K562 (cell line): ENCODE data around the gene DUSP19. TPM values are rescaled to one million over a fixed set of nuclear protein-coding genes. Genes with fewer than 3 reads are reported as not detected.

Experiments
- ARID1B ChIP-seq: fragments of 450-650 bp; IDR thresholded peaks from 2 replicates; pipeline ENCODE4 v1.6.1; 2016; ENCODE audit warnings: antibody characterized with exemption, mild to moderate bottlenecking, inconsistent platforms
- ATF7 ChIP-seq: fragments of 450-650 bp; IDR thresholded peaks from 2 replicates; pipeline ENCODE4 v1.7.1; 2014; ENCODE audit warnings: mild to moderate bottlenecking, moderate library complexity
- BHLHE40 ChIP-seq: IDR thresholded peaks from 2 replicates; pipeline ENCODE4 v1.6.1; 2011; ENCODE audit warnings: low read length, improper control_type of control experiment
- CGGBP1 ChIP-seq: fragments of 250-450 bp; sonication (Bioruptor Pico); IDR thresholded peaks from 2 replicates; pipeline ENCODE4 v1.9.0; 2021; ENCODE audit warnings: mild to moderate bottlenecking
- DACH1 ChIP-seq: fragments of 450-650 bp; IDR thresholded peaks from 2 replicates; pipeline ENCODE4 v1.6.1; 2018; ENCODE audit not compliant: partially characterized antibody
- HMG20B ChIP-seq: fragments of 250-450 bp; sonication (Bioruptor Pico); IDR thresholded peaks from 2 replicates; pipeline ENCODE4 v1.5.0; 2021; ENCODE audit warnings: mild to moderate bottlenecking
- JUND ChIP-seq, 2 experiments: IDR thresholded peaks; 2 replicates in 1 of 2; 3 replicates in 1 of 2; pipeline ENCODE4 v1.6.1; 2011; ENCODE audit warnings: borderline replicate concordance in 2 of 2, low read depth in 2 of 2, low read length in 2 of 2, improper control_type of control experiment in 1 of 2, missing biosample characterization in 1 of 2, missing genetic modification characterization in 1 of 2, missing genetic modification reagents in 1 of 2
- NBN ChIP-seq: fragments of 450-650 bp; IDR thresholded peaks from 2 replicates; pipeline ENCODE4 v1.6.1; 2016; ENCODE audit warnings: low read depth, mild to moderate bottlenecking
- NFRKB ChIP-seq: fragments of 450-650 bp; IDR thresholded peaks from 2 replicates; pipeline ENCODE4 v1.6.1; 2016; ENCODE audit warnings: low read depth
- PHTF2 ChIP-seq: fragments of 250-450 bp; sonication (Bioruptor Pico); IDR thresholded peaks from 2 replicates; pipeline ENCODE4 v1.5.0; 2021; ENCODE audit warnings: mild to moderate bottlenecking
- PPARD ChIP-seq: fragments of 250-450 bp; sonication (Bioruptor Pico); IDR thresholded peaks from 2 replicates; pipeline ENCODE4 v1.8.0; 2022; ENCODE audit warnings: inconsistent platforms, mild to moderate bottlenecking, moderate library complexity
- PURB ChIP-seq: sonication (generic); formaldehyde crosslinking; IDR thresholded peaks from 2 replicates; pipeline ENCODE4 v1.9.0; 2021; ENCODE audit warnings: low read depth, mild to moderate bottlenecking, missing genetic modification reagents
- STAT5B ChIP-seq: fragments of 250-450 bp; sonication (Bioruptor Pico); IDR thresholded peaks from 2 replicates; pipeline ENCODE4 v1.8.0; 2021; ENCODE audit warnings: mild to moderate bottlenecking, inconsistent platforms
- ZNF197 ChIP-seq: fragments of 200-800 bp; sonication (Bioruptor generic); IDR thresholded peaks from 2 replicates; pipeline ENCODE4 v1.6.1; 2016; ENCODE audit warnings: low read depth, missing genetic modification characterization, missing compliant biosample characterization
- ZNF561 ChIP-seq: fragments of 450-650 bp; formaldehyde crosslinking; conservative IDR thresholded peaks from 2 replicates; pipeline ENCODE4 v1.4.0; 2020; ENCODE audit warnings: mild to moderate bottlenecking, moderate library complexity
- ZSCAN29 ChIP-seq: fragments of 450-650 bp; IDR thresholded peaks from 2 replicates; pipeline ENCODE4 v1.6.1; 2017
- polyA plus RNA-seq, 8 experiments: library from polyadenylated mRNA; depleted of rRNA in 4 of 8; stranded (reverse) in 5 of 8; unstranded in 3 of 8; fragments of >200 nt; fragmentation: Nextera tagmentation in 2 of 8; fragmentation: Illumina TruSeq in 1 of 8; extraction: Ambion mirVana in 2 of 8; extraction: Trizol in 1 of 8; gene quantifications; 2 replicates each; pipeline versions ENCODE4 v1.2.1 to v1.2.3, GENCODE V29; 2011 to 2014; ENCODE audit warnings: inconsistent platforms in 1 of 8, missing spikeins in 1 of 8
- total RNA-seq, 7 experiments: library from RNA; depleted of rRNA in 6 of 7; stranded (reverse); fragments of >200 nt in 6 of 7; fragmentation: Illumina TruSeq in 2 of 7; extraction: Trizol in 2 of 7; gene quantifications; 2 replicates each; pipeline versions ENCODE4 v1.2.1 to v1.2.3, GENCODE V29; 2011 to 2021; ENCODE audit warnings: low replicate concordance in 1 of 7
- TF ChIP-seq, protein P1 (sequence below): fragments of 450-650 bp; IDR thresholded peaks from 2 replicates; pipeline ENCODE4 v1.7.1; 2018; ENCODE audit warnings: mild to moderate bottlenecking, low read depth; ENCODE audit not compliant: partially characterized antibody
- TF ChIP-seq, protein P2 (sequence below), 2 experiments: fragments of 200-800 bp in 1 of 2; sonication (Bioruptor generic) in 1 of 2; sonication (generic) in 1 of 2; formaldehyde crosslinking in 1 of 2; IDR thresholded peaks in 1 of 2; conservative IDR thresholded peaks in 1 of 2; 2 replicates each; pipeline versions ENCODE4 v1.5.0 to v1.6.1; 2016 to 2020; ENCODE audit warnings: missing compliant biosample characterization in 1 of 2, missing genetic modification characterization in 1 of 2, missing genetic modification reagents in 1 of 2

Gene DUSP19
- total and polyA plus RNA-seq, 9 of the 15 experiments (the other 6 are each of a cell fraction or from before 2014, with no cell fraction given) = 1.6 to 6.3 (median 3.1) TPM

DNA sequence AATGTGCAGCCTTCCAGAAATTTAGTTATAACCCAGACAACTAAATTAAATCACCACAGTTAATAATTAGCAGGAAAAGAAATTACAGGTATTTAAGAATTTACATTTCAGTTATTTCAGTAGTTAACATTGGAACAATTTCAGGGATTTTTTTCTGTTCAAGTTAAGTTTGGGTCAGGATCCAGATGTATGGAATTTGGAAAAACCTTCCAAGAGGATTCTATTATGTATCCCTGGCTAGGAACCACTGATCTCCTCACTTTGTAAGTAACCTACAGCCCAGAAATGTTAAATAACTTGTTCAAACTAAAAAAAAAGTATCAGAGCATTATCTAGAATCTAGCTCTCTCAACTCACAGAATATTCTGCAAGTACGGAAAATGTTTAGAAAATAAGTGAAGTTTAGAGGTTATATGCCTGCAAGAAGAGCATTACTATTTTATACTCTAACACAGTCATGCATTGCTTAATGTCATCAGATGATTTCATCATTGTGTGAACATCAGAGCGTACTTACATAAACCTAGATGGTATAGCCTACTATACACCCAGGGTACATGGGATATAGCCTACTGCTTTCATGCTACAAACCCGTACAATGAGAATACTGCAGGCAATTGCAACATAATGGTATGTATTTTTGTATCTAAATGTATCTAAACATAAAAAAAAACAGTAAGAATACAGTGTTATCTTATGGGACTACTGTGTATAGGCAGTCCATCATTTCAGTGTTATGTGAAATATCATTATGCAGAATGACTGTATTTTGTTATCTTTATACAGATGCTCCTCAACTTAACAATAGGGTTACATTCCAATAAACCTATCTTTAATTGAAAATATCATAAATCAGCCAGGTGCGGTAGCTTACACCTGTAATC lies 46.4 kb upstream of the DUSP19 start (continued):
- TF ChIP-seq ATF7 (peak; percentile 71; the same call in 1 of the 2 replicates), DACH1 (no peak), HMG20B (CRISPR knock-in tag) (no peak), ZNF561 (CRISPR knock-in tag) (no peak), PPARD (no peak), ZSCAN29 (no peak), BHLHE40 (no peak), NBN (peak; percentile 36; the same call in 1 of the 2 replicates), JUND (IDR thresholded peaks at IDR 0.05; ENCODE audit: borderline replicate concordance, low read depth, low read length) (peak; percentile 81), JUND (tag; IDR thresholded peaks at IDR 0.05; ENCODE audit: borderline replicate concordance, low read depth, low read length) (peak; percentile 45; the same call in 1 of the 3 replicates), NFRKB (0 out of 2 replicates have a peak, but pooled peaks have one; percentile 17), ARID1B (peak; percentile 25; the same call in 1 of the 2 replicates), PURB (CRISPR knock-in tag) (no peak), STAT5B (CRISPR knock-in tag) (no peak), CGGBP1 (CRISPR knock-in tag) (no peak), PHTF2 (CRISPR knock-in tag) (no peak), ZNF197 (CRISPR knock-in tag) (0 out of 2 replicates have a peak, but pooled peaks have one; percentile 44)
- TF ChIP-seq, protein P1, sequence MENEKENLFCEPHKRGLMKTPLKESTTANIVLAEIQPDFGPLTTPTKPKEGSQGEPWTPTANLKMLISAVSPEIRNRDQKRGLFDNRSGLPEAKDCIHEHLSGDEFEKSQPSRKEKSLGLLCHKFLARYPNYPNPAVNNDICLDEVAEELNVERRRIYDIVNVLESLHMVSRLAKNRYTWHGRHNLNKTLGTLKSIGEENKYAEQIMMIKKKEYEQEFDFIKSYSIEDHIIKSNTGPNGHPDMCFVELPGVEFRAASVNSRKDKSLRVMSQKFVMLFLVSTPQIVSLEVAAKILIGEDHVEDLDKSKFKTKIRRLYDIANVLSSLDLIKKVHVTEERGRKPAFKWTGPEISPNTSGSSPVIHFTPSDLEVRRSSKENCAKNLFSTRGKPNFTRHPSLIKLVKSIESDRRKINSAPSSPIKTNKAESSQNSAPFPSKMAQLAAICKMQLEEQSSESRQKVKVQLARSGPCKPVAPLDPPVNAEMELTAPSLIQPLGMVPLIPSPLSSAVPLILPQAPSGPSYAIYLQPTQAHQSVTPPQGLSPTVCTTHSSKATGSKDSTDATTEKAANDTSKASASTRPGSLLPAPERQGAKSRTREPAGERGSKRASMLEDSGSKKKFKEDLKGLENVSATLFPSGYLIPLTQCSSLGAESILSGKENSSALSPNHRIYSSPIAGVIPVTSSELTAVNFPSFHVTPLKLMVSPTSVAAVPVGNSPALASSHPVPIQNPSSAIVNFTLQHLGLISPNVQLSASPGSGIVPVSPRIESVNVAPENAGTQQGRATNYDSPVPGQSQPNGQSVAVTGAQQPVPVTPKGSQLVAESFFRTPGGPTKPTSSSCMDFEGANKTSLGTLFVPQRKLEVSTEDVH = peak; percentile 29
- TF ChIP-seq, protein P2, sequence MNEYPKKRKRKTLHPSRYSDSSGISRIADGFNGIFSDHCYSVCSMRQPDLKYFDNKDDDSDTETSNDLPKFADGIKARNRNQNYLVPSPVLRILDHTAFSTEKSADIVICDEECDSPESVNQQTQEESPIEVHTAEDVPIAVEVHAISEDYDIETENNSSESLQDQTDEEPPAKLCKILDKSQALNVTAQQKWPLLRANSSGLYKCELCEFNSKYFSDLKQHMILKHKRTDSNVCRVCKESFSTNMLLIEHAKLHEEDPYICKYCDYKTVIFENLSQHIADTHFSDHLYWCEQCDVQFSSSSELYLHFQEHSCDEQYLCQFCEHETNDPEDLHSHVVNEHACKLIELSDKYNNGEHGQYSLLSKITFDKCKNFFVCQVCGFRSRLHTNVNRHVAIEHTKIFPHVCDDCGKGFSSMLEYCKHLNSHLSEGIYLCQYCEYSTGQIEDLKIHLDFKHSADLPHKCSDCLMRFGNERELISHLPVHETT (CRISPR knock-in tag; conservative IDR thresholded peaks at IDR 0.05 in 1 of 2, IDR thresholded peaks at IDR 0.05 in 1 of 2) = no peak
